GM21360 (cell line): ENCODE data around the gene MAP4K1.
A peak's percentile ranks its signal among the peaks of the same experiment; 100 is the strongest.
"Not testable (repeated sequence)": the region's sequence is repeated elsewhere in the genome, so short reads cannot be mapped to it uniquely, and the experiment has no call there.

ENCODE experiments used
- ATAC-seq: cut with Tn5 transposase; IDR thresholded peaks from one replicate; pipeline ENCODE4 v1.9.1; 2021; ENCODE audit warnings: mild to moderate bottlenecking, moderate library complexity; ENCODE audit not compliant: unreplicated experiment

MAP4K1 gene

DNA sequence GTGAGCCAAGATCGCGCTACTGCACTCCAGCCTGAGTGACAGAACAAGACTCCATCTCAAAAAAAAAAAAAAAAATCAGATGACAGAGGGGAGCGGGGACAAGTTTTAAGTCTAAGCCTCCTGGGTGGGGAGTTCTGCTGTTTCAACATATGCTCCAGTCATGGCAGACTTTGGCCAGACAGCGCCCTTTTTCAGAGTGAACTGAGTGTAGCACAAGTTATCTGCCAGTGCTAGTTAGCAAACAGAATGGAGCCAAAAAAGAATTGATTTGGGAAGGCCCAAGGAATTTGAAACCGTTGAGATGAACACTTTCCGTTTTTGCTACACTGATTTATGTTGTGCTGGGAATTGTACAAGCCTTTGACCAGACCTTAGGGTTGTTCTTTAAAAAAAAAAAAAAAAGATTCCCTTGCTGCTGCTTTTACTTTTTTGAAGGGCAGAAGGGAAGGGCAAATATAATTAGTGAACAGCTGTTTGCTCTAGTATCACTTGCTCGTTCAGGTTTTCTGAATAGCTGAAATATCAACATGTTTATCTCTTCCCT lies 35.3 kb upstream of the MAP4K1 start:
- no peak for ATAC-seq

GRCh38 chr19:38650911-38651584 lies 33.3 kb upstream of the MAP4K1 start:
- no peak for ATAC-seq

DNA sequence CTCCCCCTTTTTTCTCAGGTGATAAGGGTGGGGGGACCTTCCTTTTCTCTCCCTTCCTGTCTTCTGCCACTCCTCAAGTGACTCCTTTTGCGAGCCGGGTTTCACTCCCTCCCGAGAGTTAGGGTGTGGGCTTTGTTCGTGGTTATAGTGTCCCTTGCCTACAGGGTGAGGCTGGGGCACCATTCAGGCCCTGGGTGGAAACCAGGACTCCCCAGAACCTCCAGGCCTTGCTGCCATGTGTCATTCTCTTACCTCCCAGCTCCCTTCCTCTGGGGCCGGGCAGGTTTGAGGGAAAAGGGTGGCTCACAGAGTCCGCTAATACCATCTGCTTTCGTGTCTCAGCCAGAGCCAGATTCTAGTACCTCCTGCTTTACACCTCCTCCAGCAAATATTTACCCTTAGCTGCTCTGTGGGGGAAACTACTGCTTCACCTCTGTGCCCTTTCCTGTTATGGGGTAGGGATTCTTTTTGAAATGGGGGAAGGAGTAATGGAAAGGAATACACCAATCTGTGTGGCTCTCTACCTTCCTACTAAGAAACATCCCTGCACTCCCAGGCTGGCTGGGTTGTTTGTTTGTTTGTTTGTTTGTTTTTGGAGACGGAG lies 32.5 kb upstream of the MAP4K1 start:
- no peak for ATAC-seq

DNA sequence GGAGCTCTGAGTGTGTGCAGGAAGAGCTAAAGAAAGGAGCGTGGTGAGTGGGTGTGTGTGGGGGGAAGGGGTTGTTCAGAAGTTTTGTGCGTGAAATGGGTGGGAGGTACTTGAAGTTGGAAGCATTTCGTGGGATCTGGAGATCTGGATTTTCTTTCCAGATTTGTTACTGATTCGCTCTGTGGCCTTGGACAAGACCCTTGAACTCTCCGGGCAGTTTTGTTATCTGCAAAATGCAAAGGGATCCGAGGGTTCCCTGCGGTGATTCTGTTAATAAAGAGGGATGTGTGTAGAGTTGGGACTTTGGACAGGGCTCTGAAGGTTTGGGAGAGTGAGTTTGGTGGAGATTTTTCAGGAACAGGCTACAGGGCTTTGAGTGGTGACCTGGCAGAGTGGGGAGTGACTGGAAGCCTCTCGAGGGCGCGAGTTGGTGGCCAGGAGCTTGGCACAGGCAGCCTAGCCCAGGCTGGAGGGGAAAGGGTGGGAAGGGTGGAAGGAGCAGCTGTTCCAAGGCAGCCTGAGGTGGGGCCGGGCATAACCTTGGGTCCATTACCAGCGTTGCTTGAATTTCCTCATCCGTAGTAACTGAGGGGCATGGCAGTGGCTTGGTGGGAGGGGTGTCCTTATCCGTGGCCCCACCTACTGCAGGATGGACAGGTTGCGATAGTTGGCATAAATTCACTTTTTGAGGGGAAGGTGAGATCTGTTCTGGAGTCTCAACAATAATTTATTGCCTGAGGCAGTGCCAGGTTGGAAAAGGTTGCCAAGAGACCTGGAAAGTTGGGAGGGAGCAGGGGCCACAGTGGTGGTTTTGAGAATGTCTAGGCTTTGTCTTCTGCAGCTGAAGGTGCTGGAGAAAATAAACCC lies 31.8 kb upstream of the MAP4K1 start:
- no peak for ATAC-seq

- ATAC-seq, result no peak
Measured at GRCh38 chr19:38648769-38649304, 31.1 kb upstream of the MAP4K1 start.

- no peak for ATAC-seq
Measured at GRCh38 chr19:38647966-38648768, 30.4 kb upstream of the MAP4K1 start.

GRCh38 chr19:38647368-38647965 lies 29.7 kb upstream of the MAP4K1 start, which contains the start of gene ACTN4:
TSS of gene ACTN4 (plus strand) at chr19:38647649. CDS start at chr19:38647746, 97 bp downstream.
- ATAC-seq, result peak; percentile 80

GRCh38 chr19:38644719-38645118 lies 27.0 kb upstream of the MAP4K1 start:
- ATAC-seq, result no peak

DNA sequence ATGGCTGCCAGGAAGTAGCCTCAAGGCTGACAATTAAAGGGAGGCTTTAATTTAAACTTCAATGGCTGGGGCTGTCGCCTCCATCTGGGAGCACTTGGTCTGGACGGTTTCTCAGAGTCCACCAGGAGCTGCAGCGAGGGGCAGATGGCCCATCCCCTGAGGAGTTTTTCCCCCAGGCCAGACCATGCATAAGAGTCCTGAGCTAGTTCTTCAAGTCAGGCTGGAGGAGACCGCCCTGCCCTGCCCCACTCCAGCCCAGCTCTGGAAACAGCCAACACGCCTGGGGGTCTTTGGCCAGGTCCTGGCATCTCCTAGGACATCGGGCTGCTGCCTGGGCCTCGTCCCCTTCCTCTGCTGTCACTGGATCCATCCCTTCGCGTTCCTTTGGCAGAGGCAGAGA lies 24.4 kb upstream of the MAP4K1 start:
- no peak for ATAC-seq

GRCh38 chr19:38640368-38640767 lies 22.6 kb upstream of the MAP4K1 start:
- no peak for ATAC-seq

GRCh38 chr19:38639679-38640078 lies 21.9 kb upstream of the MAP4K1 start:
- no peak for ATAC-seq

GRCh38 chr19:38638461-38638860 lies 20.7 kb upstream of the MAP4K1 start:
- no peak for ATAC-seq

DNA sequence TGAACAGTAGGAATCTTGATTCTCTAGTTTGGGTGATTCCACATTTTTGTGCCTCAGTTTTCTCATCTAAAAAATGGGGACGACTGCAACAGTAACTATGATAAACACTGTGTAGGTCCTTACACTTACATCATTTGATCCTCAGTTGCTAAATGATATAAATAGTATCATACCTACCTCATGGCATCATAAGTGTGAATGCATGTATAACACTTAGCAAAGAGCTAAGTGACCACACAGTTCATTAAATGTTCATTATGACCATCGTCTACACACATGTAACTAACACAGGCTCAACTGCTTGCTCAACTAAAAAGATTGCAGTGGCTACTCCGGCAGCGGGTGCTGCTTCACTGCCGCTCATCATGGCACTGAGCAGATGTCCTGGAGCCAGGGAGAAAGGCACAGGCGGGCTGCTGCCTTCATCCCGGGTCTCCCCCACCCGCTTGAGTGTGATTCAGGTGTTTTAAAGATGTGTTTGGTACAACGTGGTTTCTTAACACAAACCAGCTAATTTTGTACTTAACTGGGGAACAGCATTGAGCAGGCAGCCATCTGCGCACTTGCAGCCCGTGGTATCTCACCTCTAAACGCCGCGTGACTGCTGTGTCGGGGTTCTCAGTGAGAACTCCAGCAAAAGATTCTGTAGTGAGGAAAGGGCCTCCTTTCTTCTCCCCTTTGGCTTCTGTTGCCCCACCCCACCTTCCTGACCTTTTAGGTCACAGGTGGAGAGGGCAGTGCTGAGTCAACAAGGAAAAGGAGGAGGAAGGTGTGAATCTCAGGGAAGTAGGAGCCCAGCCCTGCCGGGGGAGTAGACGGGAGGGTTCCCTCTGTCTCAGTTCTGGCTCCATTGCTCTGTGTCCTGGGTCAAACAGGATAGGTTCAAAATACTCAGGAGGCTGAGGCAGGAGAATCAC lies 18.0 kb upstream of the MAP4K1 start:
- ATAC-seq, result no peak

DNA sequence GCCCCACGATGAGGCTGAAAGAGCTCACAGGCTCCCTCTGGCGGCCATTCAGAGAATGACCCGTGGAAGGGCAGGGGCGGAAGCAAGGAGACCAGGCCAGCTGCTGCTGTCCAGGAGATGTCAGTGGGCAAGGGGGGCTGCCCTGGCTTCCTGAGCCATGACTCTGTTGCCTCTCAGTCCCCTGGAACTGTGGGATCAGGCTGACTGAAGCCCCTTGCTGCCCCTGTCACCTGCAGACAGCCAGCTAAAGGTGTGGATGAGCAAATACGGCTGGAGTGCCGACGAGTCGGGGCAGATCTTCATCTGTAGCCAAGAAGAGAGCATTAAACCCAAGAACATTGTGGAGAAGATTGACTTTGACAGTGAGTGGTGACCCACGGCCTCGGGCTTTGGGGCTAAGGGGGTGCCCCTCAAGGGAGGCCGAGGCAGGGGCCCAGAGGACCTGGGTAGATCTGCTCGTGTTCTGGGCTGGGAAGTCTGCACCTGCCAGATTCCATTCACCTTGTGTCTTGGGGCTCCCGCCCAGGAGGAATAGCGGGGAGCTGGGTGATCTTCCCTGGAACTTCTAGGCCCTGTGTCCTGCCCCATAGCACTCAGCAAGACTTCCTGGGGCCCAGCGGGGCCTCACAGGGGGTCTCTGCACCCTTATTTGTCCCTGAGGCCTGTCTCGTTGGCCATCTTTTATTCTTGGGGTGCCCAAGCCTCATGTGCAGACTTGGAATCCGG lies 17.2 kb upstream of the MAP4K1 start:
- no peak for ATAC-seq

DNA sequence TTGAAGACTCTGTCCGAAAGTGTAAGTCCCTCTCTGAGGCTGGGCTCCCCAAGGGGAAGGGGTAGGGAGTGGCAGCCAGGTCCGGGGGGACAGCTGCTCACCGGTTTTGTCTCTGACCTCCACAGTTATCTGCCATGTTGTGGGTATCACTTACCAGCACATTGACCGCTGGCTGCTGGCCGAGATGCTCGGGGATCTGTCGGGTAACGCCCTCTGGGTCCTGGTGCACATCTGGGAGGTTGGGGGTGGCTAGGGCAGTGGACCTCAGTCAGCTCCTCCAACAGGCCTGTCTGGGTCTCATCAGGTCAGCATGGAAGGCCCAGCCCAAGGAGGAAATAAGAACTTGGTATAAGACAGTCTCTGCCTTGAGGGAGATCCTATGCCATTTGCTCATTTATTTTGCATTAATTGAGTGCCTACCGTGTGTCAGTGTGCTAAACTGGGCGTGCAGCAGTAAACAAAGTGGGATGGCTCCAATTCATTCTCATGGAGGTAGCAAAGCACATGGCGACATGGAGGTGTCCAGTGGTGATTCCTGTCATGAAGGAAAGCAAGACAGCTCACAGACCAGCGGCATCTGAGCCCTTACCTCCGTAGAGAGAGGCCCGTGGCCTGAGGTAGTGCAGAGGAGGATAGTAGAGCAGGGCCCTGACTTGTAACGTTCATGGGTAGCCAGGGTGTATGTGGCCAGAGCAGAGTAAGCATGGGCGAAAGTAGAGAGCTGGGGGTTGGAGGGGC lies 14.9 kb upstream of the MAP4K1 start:
- ATAC-seq, result no peak

DNA sequence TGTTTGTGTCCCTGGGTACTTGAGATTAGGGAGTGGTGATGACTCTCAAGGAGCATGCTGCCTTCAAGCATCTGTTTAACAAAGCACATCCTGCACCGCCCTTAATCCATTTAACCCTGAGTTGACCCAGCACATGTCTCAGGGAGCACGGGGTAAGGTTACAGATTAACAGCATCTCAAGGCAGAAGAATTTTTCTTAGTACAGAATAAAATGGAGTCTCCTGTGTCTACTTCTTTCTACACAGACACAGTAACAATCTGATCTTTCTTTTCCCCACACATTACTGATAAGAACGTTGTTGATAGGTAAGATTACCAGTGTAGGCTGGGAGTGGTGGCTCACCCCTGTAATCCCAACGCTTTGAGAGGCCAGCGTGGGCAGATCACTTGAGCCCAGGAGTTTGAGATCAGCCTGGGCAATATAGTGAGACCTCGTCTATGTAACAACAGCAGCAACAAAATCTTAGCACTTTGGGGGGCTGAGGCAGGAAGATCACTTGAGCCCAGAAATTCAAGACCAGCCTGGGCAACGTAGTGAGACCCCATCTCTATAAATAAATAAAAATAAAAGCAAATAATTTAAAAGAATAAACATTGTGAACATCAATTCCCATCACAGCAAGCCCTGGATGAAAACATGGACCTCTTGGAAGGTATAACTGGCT lies 14.2 kb upstream of the MAP4K1 start:
- ATAC-seq, result not testable (repeated sequence)

- ATAC-seq, result not testable (repeated sequence)
Measured at GRCh38 chr19:38631301-38631700, 13.5 kb upstream of the MAP4K1 start.
